ENCODE results near the gene TBXAS1.

DNA sequence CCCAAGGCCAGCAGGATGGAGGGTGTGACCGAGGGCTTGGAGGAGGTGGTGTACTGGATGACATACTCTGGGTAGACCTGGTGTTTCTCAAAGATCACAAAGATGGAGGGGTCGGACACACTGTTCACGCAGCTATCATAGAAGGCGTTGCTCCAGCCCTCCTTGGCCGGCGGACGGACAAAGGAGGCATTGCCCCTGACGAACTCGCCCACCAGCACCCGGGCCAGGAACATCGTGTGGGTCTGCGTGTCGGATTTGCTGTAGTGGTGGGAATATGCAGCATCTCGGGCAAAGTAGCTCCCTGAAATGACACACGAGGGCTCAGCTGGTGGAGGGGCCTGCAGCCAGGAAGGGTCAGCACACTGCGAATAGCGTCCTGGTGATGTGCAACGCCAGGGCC is 195.5 kb downstream of the TBXAS1 start:
- TF ChIP-seq, protein P1, sequence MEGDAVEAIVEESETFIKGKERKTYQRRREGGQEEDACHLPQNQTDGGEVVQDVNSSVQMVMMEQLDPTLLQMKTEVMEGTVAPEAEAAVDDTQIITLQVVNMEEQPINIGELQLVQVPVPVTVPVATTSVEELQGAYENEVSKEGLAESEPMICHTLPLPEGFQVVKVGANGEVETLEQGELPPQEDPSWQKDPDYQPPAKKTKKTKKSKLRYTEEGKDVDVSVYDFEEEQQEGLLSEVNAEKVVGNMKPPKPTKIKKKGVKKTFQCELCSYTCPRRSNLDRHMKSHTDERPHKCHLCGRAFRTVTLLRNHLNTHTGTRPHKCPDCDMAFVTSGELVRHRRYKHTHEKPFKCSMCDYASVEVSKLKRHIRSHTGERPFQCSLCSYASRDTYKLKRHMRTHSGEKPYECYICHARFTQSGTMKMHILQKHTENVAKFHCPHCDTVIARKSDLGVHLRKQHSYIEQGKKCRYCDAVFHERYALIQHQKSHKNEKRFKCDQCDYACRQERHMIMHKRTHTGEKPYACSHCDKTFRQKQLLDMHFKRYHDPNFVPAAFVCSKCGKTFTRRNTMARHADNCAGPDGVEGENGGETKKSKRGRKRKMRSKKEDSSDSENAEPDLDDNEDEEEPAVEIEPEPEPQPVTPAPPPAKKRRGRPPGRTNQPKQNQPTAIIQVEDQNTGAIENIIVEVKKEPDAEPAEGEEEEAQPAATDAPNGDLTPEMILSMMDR (IDR thresholded peaks at IDR 0.05; ENCODE audit: low read depth, low read length, poor library complexity, severe bottlenecking) = no peak
- TF ChIP-seq EZH2phosphoT487 (IDR thresholded peaks at IDR 0.05; ENCODE audit: borderline replicate concordance, low read length) = no peak

Measured in DOHH2 (cell line).